Heart left ventricle (tissue), 13 donors: ENCODE measurements around the gene MACROD1.

Source experiments
- POLR2A ChIP-seq, 2 donors: fragments of 450-650 bp; IDR thresholded peaks; one replicate each; pipeline ENCODE4 v1.6.1; 2017; ENCODE audit warnings: antibody characterized with exemption in 2 of 2, mild to moderate bottlenecking in 2 of 2, moderate library complexity in 2 of 2
- TF ChIP-seq, protein P1 (sequence below), 12 donors: fragments of 200-600 bp; sonication (generic) in 4 of 12; IDR thresholded peaks; one replicate each; pipeline versions ENCODE4 v1.5.0 to v1.8.0; 2018 to 2022; ENCODE audit warnings: antibody characterized with exemption in 12 of 12, mild to moderate bottlenecking in 5 of 12
- donor health status: ischemic (EF 13 %, LVEDD 7.1; RV severe dilation, severe dysfunction).
- donor health status: DM: no; HTN: yes; CAD: no.
- donor health status: DM: no; HTN: no; CAD: no.
- donor health status: ischemic (EF 25% LVEDD 6.9; RV normal size, moderate dysfunction).
- donor health status: ischemic (EF 25% LVEDD 5.7; RV mildly dilated, moderate dysfunction).
- donor health status: ischemic (EF 35%, LVEDD 5.7; RV mildly dilated, moderate dysfunction).
- donor health status: nonischemic (EF 11% LVEDD 7.7; RV severe dilation, severe dysfunction).
- donor health status: DM: yes; HTN: yes; CAD: no.
- donor health status: PGD.
- donor health status: ischemic (EF 29% LVEDD 5.4; RV normal size, mild dysfunction).
- donor health status: nonischemic (EF 23%, LVEDD 6.1; RV moderate dilation, normal function).

DNA sequence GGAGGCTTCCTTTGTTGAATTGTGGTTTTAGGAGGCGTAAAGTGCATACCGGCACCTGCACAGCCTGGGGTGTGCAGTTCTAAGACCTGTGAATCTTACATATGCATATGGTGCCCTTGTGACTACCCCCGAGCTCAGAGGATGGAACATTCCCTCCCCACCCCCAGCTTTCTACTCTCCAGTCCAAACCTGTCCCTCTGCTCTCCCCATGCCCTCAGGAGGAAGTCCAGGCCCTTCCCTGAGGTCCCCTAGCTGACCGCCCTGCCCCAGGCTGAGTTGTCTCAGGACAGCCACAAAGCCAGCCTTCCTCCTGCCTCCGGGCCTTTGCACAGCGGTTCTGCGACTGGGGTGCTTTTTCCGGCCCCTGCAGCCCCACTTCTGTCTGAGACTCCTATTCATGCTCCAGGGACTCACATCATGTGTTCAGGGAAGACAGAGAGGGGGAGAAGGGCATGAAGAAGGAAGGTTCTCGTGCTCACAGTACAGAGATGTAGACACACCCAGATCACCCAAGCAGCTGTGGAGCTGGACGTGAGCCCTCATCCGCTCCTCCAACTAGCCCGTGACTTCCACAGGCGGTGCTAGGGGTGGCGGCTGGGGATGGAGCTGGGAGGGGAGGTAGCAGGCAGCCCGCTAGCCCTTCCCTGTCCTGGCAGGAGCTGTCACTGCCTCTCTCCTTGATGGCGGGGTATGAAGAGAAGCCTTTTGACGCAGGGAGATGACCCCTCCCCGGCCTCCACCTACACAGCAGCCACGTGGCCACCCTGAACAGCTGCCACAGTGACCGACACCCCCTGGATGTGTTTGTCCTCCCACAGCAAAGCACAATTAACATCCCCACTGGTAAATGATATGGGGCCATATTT, 79.4 kb downstream of the MACROD1 start:
- TF ChIP-seq, protein P1, sequence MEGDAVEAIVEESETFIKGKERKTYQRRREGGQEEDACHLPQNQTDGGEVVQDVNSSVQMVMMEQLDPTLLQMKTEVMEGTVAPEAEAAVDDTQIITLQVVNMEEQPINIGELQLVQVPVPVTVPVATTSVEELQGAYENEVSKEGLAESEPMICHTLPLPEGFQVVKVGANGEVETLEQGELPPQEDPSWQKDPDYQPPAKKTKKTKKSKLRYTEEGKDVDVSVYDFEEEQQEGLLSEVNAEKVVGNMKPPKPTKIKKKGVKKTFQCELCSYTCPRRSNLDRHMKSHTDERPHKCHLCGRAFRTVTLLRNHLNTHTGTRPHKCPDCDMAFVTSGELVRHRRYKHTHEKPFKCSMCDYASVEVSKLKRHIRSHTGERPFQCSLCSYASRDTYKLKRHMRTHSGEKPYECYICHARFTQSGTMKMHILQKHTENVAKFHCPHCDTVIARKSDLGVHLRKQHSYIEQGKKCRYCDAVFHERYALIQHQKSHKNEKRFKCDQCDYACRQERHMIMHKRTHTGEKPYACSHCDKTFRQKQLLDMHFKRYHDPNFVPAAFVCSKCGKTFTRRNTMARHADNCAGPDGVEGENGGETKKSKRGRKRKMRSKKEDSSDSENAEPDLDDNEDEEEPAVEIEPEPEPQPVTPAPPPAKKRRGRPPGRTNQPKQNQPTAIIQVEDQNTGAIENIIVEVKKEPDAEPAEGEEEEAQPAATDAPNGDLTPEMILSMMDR (IDR thresholded peaks at IDR 0.05) = no peak
- TF ChIP-seq POLR2A (IDR thresholded peaks at IDR 0.05) = no peak
